ENCODE results near the gene MBOAT1.

The MBOAT1 gene

DNA sequence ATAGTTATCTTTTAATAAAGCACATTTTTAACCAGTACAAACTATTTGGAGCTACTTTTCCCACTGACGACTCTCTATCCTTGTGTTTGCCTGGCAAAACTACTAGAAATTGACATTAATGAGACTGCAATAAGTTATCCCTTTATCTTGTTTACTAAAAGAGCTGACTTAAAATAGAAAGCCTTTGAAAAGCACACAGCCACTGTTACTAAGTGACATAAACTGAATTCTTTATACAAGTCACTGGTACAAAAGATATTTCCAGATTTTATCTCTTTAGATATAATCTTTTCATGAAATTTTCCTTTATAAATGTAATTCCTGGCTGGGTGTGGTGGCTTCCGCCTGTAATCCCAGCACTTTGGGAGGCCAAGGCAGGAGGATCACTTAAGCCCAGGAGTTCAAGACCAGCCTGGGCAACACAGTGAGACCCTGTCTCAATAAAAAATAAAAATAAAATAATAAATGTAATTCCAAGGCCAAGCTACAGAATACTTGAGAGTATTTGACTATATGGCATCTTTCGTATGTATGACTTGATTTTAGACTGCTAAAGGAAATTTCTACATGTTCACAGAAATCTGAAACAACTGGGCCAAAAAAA is 9.5 kb downstream of the MBOAT1 start:
- no peak for TF ChIP-seq FOXP2 (optimal IDR thresholded peaks at IDR 0.05; ENCODE audit: control extremely low read depth, extremely low read length, insufficient read depth)
- no peak for TF ChIP-seq EZH2 (IDR thresholded peaks at IDR 0.05)
- TF ChIP-seq POLR2AphosphoS5 (IDR thresholded peaks at IDR 0.05; ENCODE audit: borderline replicate concordance, low read depth, low read length): no peak
- Histone ChIP-seq H3K4me3 (no peak overlapping the region), H3K9ac (ENCODE audit: insufficient read length) (no peak overlapping the region), H3K9me3 (ENCODE audit: low read depth, low read length) (no peaks in the 10 kb centered on the region), H3K36me3 (ENCODE audit: insufficient read depth, low read length) (no peaks in the 10 kb centered on the region), H3K27ac (peak overlapping the region; percentile 68)
- DNase-seq (ENCODE audit: low read depth, low spot score): no peak

DNA sequence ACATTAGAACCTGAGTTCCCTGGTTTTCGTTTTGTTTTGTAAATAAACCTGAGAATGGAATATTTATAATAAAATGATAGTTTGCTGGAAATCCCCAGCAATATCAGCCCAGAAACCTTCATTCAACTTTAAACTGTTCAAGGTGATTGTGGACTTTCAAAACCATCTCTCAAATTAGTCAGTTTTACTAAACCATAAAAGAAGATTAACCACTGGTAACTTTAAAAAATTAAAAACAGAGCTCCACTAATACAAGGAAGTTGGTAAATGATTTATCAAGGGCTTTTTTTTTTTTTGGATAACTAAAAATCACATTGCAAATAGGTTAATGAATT is 10.0 kb downstream of the MBOAT1 start:
- Histone ChIP-seq H3K27ac (peak overlapping the region; percentile 68), H3K9me3 (ENCODE audit: low read depth, low read length) (no peaks in the 10 kb centered on the region), H3K4me3 (no peak overlapping the region), H3K36me3 (ENCODE audit: insufficient read depth, low read length) (no peaks in the 10 kb centered on the region), H3K9ac (ENCODE audit: insufficient read length) (peak overlapping the region; percentile 37)
- TF ChIP-seq EZH2 (IDR thresholded peaks at IDR 0.05) (no peak), POLR2AphosphoS5 (IDR thresholded peaks at IDR 0.05; ENCODE audit: borderline replicate concordance, low read depth, low read length) (no peak), FOXP2 (optimal IDR thresholded peaks at IDR 0.05; ENCODE audit: control extremely low read depth, extremely low read length, insufficient read depth) (no peak)
- DNase-seq (ENCODE audit: low read depth, low spot score): no peak

DNA sequence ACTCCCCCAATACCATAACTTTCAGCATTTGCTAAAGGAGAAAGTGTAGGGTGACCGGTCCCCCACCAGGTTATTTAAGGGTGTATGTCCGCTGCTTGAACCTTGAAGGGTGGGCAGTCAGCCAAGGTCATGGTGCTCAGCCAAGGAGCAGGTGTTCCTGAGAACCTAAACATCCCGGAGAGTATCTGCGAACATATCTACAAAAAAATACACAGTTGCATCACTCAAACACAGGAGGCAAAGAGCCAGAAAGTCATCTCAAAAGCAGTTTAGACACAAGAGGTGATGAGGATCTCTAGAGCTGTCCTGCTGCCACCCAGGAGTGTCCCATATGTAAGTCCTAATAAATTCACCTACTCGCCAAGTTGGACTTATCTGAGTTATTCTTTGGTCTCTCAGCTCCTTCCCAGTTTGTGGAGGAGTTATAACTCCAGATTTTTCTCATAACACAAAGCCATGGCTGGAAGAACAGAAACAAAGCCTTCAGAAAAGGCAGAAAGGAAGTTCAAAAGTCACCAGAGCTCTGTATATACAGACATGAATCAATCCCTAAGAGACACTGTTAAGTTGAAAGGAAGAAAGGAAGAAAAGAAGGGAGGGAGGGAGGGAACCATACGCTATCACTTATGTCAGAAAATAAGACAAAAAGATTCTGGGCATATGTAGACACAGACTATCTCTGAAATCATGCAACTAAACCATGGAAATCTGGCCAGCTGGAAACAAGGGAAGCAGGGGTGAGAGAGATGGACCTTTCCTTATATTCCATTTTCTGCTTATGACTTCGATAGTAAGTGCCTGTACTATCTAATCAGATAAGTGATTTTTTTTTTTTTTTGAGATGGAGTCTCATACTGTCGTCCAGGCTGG is 11.3 kb downstream of the MBOAT1 start:
- Histone ChIP-seq H3K9me3 (ENCODE audit: low read depth, low read length) (no peaks in the 10 kb centered on the region), H3K36me3 (ENCODE audit: insufficient read depth, low read length) (no peaks in the 10 kb centered on the region), H3K4me3 (no peak overlapping the region), H3K9ac (ENCODE audit: insufficient read length) (no peak overlapping the region), H3K27ac (no peak overlapping the region)
- TF ChIP-seq EZH2 (IDR thresholded peaks at IDR 0.05) (no peak), FOXP2 (optimal IDR thresholded peaks at IDR 0.05; ENCODE audit: control extremely low read depth, extremely low read length, insufficient read depth) (no peak), POLR2AphosphoS5 (IDR thresholded peaks at IDR 0.05; ENCODE audit: borderline replicate concordance, low read depth, low read length) (no peak)
- DNase-seq (ENCODE audit: low read depth, low spot score): no peak

DNA sequence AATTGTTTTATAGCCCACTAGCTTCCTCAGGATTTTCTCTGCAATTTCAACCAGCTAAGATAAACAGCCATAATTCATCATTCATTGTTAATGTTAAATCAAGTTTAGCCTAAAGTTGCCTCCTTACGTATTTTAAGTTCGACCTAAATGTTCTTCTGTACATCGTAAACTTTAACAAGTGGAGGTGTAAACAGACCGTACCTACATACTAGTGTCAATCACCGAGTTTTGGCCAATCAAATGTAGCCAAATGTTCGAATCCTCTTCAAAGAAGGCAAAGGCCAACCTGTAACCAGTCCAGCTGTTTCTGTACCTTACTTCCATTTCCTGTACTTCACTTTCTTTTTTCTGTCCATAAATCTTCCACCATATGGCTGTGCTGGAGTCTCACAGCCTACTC is 13.5 kb downstream of the MBOAT1 start:
- no peak for TF ChIP-seq EZH2 (IDR thresholded peaks at IDR 0.05)
- TF ChIP-seq POLR2AphosphoS5 (IDR thresholded peaks at IDR 0.05; ENCODE audit: borderline replicate concordance, low read depth, low read length): no peak
- no peak for TF ChIP-seq FOXP2 (optimal IDR thresholded peaks at IDR 0.05; ENCODE audit: control extremely low read depth, extremely low read length, insufficient read depth)
- no peak overlapping the region for H3K4me3 ChIP-seq
- DNase-seq (ENCODE audit: low read depth, low spot score): no peak
- H3K9me3 ChIP-seq (ENCODE audit: low read depth, low read length): no peaks in the 10 kb centered on the region
- no peak overlapping the region for H3K27ac ChIP-seq
- H3K9ac ChIP-seq (ENCODE audit: insufficient read length): no peak overlapping the region
- no peaks in the 10 kb centered on the region for H3K36me3 ChIP-seq (ENCODE audit: insufficient read depth, low read length)

DNA sequence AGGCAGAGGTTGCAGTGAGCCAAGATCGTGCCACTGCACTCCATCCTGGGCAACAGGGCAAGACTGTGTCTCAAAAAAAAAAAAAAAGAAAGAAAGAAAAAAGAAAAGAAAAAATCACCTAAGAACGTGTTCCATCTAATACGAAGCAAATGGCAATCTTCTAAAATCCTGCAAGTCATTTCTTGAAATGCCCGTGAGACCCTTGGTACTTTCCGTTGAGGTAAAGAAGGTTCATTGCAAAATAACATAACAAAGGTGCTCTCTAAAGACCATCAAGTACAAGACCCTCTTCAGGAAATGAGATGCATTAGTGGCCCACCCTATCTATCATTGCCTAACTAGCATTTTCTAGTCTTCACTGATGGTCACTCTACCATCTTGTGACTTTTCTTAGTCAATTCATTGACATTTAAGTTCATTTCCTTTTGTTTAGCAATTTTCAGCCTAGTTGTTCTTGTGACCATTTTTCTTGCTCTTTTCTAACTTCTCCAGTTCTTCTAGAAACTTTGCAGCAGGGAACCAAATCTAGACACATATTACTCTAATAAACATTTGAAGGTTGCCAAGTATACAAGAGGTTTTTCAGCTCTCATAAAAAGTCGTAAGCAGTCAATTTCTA is 14.0 kb downstream of the MBOAT1 start:
- Histone ChIP-seq H3K36me3 (ENCODE audit: insufficient read depth, low read length) (no peaks in the 10 kb centered on the region), H3K27ac (no peak overlapping the region), H3K4me3 (no peak overlapping the region), H3K9ac (ENCODE audit: insufficient read length) (no peak overlapping the region), H3K9me3 (ENCODE audit: low read depth, low read length) (no peaks in the 10 kb centered on the region)
- no peak for DNase-seq (ENCODE audit: low read depth, low spot score)
- no peak for TF ChIP-seq POLR2AphosphoS5 (IDR thresholded peaks at IDR 0.05; ENCODE audit: borderline replicate concordance, low read depth, low read length)
- TF ChIP-seq FOXP2 (optimal IDR thresholded peaks at IDR 0.05; ENCODE audit: control extremely low read depth, extremely low read length, insufficient read depth): no peak
- no peak for TF ChIP-seq EZH2 (IDR thresholded peaks at IDR 0.05)

DNA sequence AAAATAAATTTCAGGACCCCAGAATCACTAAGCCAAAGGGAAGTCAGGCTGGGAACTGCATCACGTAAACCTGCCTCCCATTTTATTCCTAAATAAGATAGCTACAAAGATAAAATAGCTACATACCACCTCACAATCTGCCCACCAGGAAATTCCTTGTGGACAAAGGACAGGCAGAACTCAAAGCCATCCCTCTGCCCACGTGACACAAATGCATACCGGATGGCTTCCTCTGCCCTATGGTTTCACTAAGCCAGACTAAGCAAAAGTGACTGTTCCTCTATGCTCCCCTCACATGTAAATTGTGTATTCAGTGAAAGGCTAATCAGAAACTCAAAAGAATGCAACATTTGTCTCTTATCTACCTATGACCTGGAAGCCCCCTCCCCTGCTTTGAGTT is 15.0 kb downstream of the MBOAT1 start:
- Histone ChIP-seq H3K27ac (no peak overlapping the region), H3K4me3 (no peak overlapping the region), H3K9ac (ENCODE audit: insufficient read length) (no peak overlapping the region), H3K36me3 (ENCODE audit: insufficient read depth, low read length) (no peaks in the 10 kb centered on the region), H3K9me3 (ENCODE audit: low read depth, low read length) (no peaks in the 10 kb centered on the region)
- no peak for DNase-seq (ENCODE audit: low read depth, low spot score)
- no peak for TF ChIP-seq EZH2 (IDR thresholded peaks at IDR 0.05)
- TF ChIP-seq POLR2AphosphoS5 (IDR thresholded peaks at IDR 0.05; ENCODE audit: borderline replicate concordance, low read depth, low read length): no peak
- no peak for TF ChIP-seq FOXP2 (optimal IDR thresholded peaks at IDR 0.05; ENCODE audit: control extremely low read depth, extremely low read length, insufficient read depth)

DNA sequence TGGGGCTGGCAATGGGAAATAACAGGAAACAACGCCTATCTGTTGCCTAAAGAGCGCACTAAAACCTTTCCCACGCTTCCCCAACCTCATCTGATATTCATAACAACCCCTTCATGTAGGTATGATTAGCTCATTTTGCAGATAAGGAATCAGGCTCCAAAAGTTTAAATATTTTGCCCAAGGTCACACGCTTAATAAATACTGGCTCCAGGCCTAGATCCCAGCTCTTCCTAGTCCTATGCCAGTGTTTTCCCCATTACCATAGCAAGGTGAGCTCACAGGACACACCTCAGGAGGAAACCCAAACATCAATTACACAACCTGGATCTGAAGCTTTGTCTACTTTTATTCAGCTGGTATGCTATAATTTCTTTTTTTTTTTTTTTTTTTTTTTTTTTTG is 19.6 kb downstream of the MBOAT1 start:
- no peak for DNase-seq (ENCODE audit: low read depth, low spot score)
- Histone ChIP-seq H3K4me3 (no peak overlapping the region), H3K9ac (ENCODE audit: insufficient read length) (no peak overlapping the region), H3K36me3 (ENCODE audit: insufficient read depth, low read length) (no peaks in the 10 kb centered on the region), H3K9me3 (ENCODE audit: low read depth, low read length) (no peaks in the 10 kb centered on the region), H3K27ac (no peak overlapping the region)
- no peak for TF ChIP-seq POLR2AphosphoS5 (IDR thresholded peaks at IDR 0.05; ENCODE audit: borderline replicate concordance, low read depth, low read length)
- no peak for TF ChIP-seq FOXP2 (optimal IDR thresholded peaks at IDR 0.05; ENCODE audit: control extremely low read depth, extremely low read length, insufficient read depth)
- TF ChIP-seq EZH2 (IDR thresholded peaks at IDR 0.05): no peak

DNA sequence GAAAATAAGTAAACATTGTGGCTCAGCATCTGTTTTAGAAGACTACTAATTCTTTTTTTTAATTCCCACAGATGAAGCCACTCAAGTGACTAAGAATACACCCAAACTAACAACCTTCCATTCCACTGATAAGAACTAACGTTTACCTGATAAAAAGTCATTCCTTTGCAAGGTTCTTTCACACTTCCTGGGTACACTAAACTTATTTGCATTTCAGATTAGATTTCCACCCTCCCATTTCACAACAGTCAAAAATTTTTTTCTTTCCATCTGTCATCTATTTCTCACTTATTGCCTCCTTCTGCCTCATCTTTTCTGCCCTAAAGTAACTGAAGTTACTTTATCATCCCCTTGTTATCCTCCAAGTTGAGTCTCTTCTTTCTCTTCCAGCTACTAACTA is 20.3 kb downstream of the MBOAT1 start:
- Histone ChIP-seq H3K9ac (ENCODE audit: insufficient read length) (no peak overlapping the region), H3K36me3 (ENCODE audit: insufficient read depth, low read length) (no peaks in the 10 kb centered on the region), H3K9me3 (ENCODE audit: low read depth, low read length) (no peaks in the 10 kb centered on the region), H3K27ac (no peak overlapping the region), H3K4me3 (no peak overlapping the region)
- TF ChIP-seq FOXP2 (optimal IDR thresholded peaks at IDR 0.05; ENCODE audit: control extremely low read depth, extremely low read length, insufficient read depth) (no peak), POLR2AphosphoS5 (IDR thresholded peaks at IDR 0.05; ENCODE audit: borderline replicate concordance, low read depth, low read length) (no peak), EZH2 (IDR thresholded peaks at IDR 0.05) (no peak)
- no peak for DNase-seq (ENCODE audit: low read depth, low spot score)
